HL-60 (cell line): ENCODE results near the gene L1CAM.

Experiments used
- DNase-seq, 2 experiments: peaks; one replicate each; pipeline ENCODE4 v3.0.0-alpha.2; 2010 to 2020; ENCODE audit warnings: low read depth in 1 of 2, low spot score in 1 of 2
- H3K27ac ChIP-seq: fragments of 250-450 bp; sonication (Bioruptor Pico); replicated peaks from 2 replicates; pipeline ENCODE4 v1.5.1; 2020; ENCODE audit warnings: mild to moderate bottlenecking, moderate library complexity
- H3K27me3 ChIP-seq: fragments of 250-450 bp; sonication (Bioruptor Pico); 2 replicates; pipeline ENCODE4 v1.5.1; 2021; ENCODE audit warnings: mild to moderate bottlenecking, moderate library complexity; ENCODE audit not compliant: insufficient read depth, poor library complexity, severe bottlenecking
- H3K4me3 ChIP-seq: replicated peaks from 2 replicates; pipeline ENCODE4 v1.5.1; 2011; ENCODE audit warnings: mild to moderate bottlenecking, control low read depth, low read length; ENCODE audit not compliant: insufficient read depth
- CTCF ChIP-seq: IDR thresholded peaks from one replicate; pipeline ENCODE4 v1.5.1; 2011; ENCODE audit warnings: low read length, control low read depth, inconsistent platforms; ENCODE audit not compliant: insufficient read depth
- GABPA ChIP-seq: IDR thresholded peaks from 2 replicates; pipeline ENCODE4 v1.6.1; 2012; ENCODE audit warnings: low read depth
- POLR2AphosphoS5 ChIP-seq: IDR thresholded peaks from 2 replicates; pipeline ENCODE4 v1.6.1; 2012; ENCODE audit warnings: low read depth
- REST ChIP-seq: IDR thresholded peaks from 2 replicates; pipeline ENCODE4 v1.6.1; 2012; ENCODE audit warnings: low read depth; ENCODE audit not compliant: insufficient replicate concordance
- SPI1 ChIP-seq: IDR thresholded peaks from 2 replicates; pipeline ENCODE4 v1.6.1; 2012; ENCODE audit warnings: low read depth, mild to moderate bottlenecking, borderline replicate concordance

The L1CAM gene

GRCh38 chrX:153848325-153848724, 37.6 kb downstream of the L1CAM start:
- H3K27me3 ChIP-seq = peaks cover 7% of the 10 kb centered on the region
- no peak overlapping the region for H3K4me3 ChIP-seq
- H3K27ac ChIP-seq = no peak overlapping the region
- DNase-seq = no peak
- TF ChIP-seq POLR2AphosphoS5 (no peak), CTCF (no peak), REST (no peak), SPI1 (no peak), GABPA (no peak)

GRCh38 chrX:153845842-153846241, 40.1 kb downstream of the L1CAM start:
- no peak overlapping the region for H3K4me3 ChIP-seq
- H3K27me3 ChIP-seq = peaks cover 4% of the 10 kb centered on the region
- TF ChIP-seq CTCF = no peak
- no peak for TF ChIP-seq REST
- TF ChIP-seq SPI1 = no peak
- no peak for TF ChIP-seq GABPA
- TF ChIP-seq POLR2AphosphoS5 = no peak

GRCh38 chrX:153845195-153845594, 40.8 kb downstream of the L1CAM start:
- DNase-seq = no peak
- Histone ChIP-seq H3K27ac (no peak overlapping the region), H3K27me3 (peaks cover 4% of the 10 kb centered on the region), H3K4me3 (no peak overlapping the region)
- TF ChIP-seq SPI1 = no peak
- no peak for TF ChIP-seq CTCF
- no peak for TF ChIP-seq POLR2AphosphoS5
- TF ChIP-seq GABPA = no peak
- TF ChIP-seq REST = no peak

More at GRCh38 chrX:153845842-153846241, 40.1 kb downstream of the L1CAM start:
- H3K27ac ChIP-seq = no peak overlapping the region
- DNase-seq = no peak
